Vagina (tissue), 2 donors: ENCODE measurements around the gene ARID1B. TPM values are rescaled to one million over a fixed set of nuclear protein-coding genes. Genes with fewer than 3 reads are reported as not detected.
A peak's percentile ranks its signal among the peaks of the same experiment; 100 is the strongest.

Experiments
- DNase-seq, 2 donors: peaks; one replicate each; pipeline ENCODE4 v3.0.0-alpha.2; 2017; ENCODE audit errors: extremely low spot score in 2 of 2
- H3K27ac ChIP-seq: fragments of 200-600 bp; sonication (generic); one replicate; pipeline ENCODE4 v1.5.1; 2019
- H3K27me3 ChIP-seq: fragments of 200-600 bp; sonication (generic); one replicate; pipeline ENCODE4 v1.5.1; 2019
- H3K36me3 ChIP-seq, 2 donors: fragments of 200-600 bp; sonication (generic); one replicate each; pipeline ENCODE4 v1.5.1; 2017 to 2019
- H3K4me1 ChIP-seq: fragments of 200-600 bp; sonication (generic); one replicate; pipeline ENCODE4 v1.5.1; 2019
- H3K4me3 ChIP-seq, 2 donors: fragments of 200-600 bp; sonication (generic); 1 replicate in 1 of 2; 2 replicates in 1 of 2; pipeline ENCODE4 v1.5.1; 2016 to 2019
- H3K9me3 ChIP-seq: fragments of 200-600 bp; sonication (generic); one replicate; pipeline ENCODE4 v1.5.1; 2019
- POLR2A ChIP-seq, 2 donors: fragments of 450-650 bp; IDR thresholded peaks; one replicate each; pipeline ENCODE4 v1.6.1; 2017; ENCODE audit warnings: antibody characterized with exemption in 2 of 2, mild to moderate bottlenecking in 2 of 2, moderate library complexity in 2 of 2
- POLR2AphosphoS5 ChIP-seq, 2 donors: sonication (generic); formaldehyde crosslinking; IDR thresholded peaks; one replicate each; pipeline ENCODE4 v1.9.0; 2017; ENCODE audit warnings: antibody characterized with exemption in 2 of 2, mild to moderate bottlenecking in 2 of 2, low read depth in 1 of 2; ENCODE audit not compliant: insufficient read depth in 1 of 2
- intact Hi-C: fragments of 100-400 bp; cut with DNase I; formaldehyde crosslinking; loops from one replicate; pipeline ENCODE4 v1.15.1; 2023
- total RNA-seq: library from RNA; depleted of rRNA; stranded (reverse); fragments of >200 nt; gene quantifications from one replicate; pipeline ENCODE4 v1.2.3, GENCODE V29; 2016
- TF ChIP-seq, protein P1 (sequence below), 3 experiments: fragments of 450-650 bp in 2 of 3; fragments of 200-600 bp in 1 of 3; sonication (generic) in 1 of 3; IDR thresholded peaks; one replicate each; pipeline ENCODE4 v1.5.1; 2017 to 2019; ENCODE audit warnings: antibody characterized with exemption in 3 of 3, mild to moderate bottlenecking in 2 of 3, moderate library complexity in 2 of 3

ARID1B gene
- total RNA-seq, 1 donor from 2014 or later: 141 TPM

DNA sequence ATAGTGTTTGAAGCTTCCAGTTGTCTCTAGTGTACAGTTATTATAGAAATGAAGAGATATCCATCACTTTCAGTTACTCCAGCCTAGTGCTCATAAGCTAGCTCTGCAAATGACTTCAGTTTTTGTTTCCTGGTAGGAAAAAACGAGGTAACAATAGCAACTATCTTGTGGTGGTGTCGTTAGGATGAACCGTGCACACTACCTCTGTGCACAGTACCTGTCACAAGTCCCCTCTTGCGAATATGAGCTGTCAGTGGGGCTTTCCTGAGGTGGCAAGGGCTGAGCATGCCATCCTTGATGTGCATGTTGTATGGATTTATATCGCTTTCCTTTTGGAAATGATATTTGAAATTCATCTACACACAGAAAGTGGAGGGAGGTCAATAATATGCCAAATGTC is 151.8 kb downstream of the ARID1B start:
- H3K4me1 ChIP-seq: peaks cover 69% of the 10 kb centered on the region
- H3K27me3 ChIP-seq: no peaks in the 10 kb centered on the region
- H3K36me3 ChIP-seq: no peaks in the 10 kb centered on the region
- H3K4me3 ChIP-seq: no peak overlapping the region
- intact Hi-C loops: no loop called here
- no peak for TF ChIP-seq POLR2AphosphoS5 (IDR thresholded peaks at IDR 0.05; ENCODE audit: insufficient read depth in 1 of 2, low read depth in 1 of 2)
- TF ChIP-seq POLR2A (IDR thresholded peaks at IDR 0.05): no peak
- TF ChIP-seq, protein P1, sequence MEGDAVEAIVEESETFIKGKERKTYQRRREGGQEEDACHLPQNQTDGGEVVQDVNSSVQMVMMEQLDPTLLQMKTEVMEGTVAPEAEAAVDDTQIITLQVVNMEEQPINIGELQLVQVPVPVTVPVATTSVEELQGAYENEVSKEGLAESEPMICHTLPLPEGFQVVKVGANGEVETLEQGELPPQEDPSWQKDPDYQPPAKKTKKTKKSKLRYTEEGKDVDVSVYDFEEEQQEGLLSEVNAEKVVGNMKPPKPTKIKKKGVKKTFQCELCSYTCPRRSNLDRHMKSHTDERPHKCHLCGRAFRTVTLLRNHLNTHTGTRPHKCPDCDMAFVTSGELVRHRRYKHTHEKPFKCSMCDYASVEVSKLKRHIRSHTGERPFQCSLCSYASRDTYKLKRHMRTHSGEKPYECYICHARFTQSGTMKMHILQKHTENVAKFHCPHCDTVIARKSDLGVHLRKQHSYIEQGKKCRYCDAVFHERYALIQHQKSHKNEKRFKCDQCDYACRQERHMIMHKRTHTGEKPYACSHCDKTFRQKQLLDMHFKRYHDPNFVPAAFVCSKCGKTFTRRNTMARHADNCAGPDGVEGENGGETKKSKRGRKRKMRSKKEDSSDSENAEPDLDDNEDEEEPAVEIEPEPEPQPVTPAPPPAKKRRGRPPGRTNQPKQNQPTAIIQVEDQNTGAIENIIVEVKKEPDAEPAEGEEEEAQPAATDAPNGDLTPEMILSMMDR (IDR thresholded peaks at IDR 0.05): no peak
- no peaks in the 10 kb centered on the region for H3K9me3 ChIP-seq
- no peak for DNase-seq
- H3K27ac ChIP-seq: no peak overlapping the region

DNA sequence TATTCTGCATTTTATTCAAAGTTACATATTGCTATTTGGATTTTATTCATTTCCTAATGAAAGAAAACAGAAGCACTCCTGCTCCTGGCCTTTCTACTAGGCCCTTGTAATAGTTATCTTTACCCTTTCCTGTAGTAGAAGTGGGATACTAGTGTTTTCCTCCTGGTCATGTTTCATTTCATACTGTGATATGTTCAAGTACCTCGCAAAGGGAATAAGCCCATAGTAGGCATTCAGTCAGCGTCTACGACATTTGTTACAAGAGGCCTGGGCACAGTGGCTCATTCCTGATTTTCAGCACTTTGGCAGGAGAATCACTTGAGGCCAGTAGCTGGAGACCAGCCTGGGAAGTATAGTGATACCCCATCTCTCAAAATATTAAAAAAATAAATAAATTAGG is 154.1 kb downstream of the ARID1B start:
- Histone ChIP-seq H3K4me1 (peaks cover 52% of the 10 kb centered on the region), H3K27me3 (no peaks in the 10 kb centered on the region), H3K27ac (no peak overlapping the region), H3K36me3 (no peaks in the 10 kb centered on the region), H3K9me3 (no peaks in the 10 kb centered on the region), H3K4me3 (no peak overlapping the region)
- intact Hi-C loops: no loop called here
- DNase-seq: no peak
- TF ChIP-seq POLR2AphosphoS5 (IDR thresholded peaks at IDR 0.05; ENCODE audit: insufficient read depth in 1 of 2, low read depth in 1 of 2) (no peak), POLR2A (IDR thresholded peaks at IDR 0.05) (no peak)
- TF ChIP-seq, protein P1 (IDR thresholded peaks at IDR 0.05): no peak

DNA sequence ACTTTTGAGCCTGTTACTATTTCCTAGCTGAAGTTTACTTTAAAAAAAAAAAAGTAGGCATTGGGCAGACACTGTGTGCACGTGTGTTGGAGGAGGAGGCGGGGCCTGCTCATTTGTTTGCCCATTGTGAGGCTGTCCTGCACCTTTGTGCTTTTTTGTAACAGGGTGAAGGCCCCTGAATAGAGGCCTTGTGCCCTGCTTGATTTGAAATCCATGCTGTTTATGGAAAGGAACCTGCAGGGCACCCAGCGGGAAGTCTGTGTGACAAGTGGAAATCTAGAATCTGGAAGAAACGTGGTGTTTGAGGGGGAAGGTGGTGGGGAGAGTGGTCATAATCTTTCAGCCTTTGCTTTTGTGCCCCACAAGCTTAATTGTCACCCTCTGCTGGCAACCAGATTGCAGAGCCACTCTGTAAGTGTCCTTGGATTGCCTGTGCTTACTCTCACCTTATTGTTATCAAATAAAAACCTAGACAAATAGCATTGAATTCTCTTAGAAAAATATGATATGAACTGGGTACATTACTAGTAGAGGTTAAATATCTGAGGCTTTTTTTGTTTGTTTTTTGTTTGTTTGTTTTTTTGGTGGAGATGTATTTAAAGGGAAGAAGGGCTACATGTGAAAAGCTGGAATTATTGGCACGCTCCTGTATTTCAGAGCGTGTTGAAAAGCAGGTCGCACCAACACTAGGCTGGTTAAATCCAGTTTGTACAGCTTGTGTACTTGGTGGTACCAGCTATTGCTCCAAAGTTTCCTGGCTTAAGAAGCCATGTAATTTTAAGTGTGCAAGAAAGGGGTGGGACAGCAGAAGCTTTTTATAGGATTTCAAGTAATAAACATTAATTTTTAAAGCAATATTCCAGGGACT is 156.3 kb downstream of the ARID1B start:
- Histone ChIP-seq H3K27me3 (no peaks in the 10 kb centered on the region), H3K4me3 (no peak overlapping the region), H3K4me1 (peaks cover 31% of the 10 kb centered on the region), H3K36me3 (no peaks in the 10 kb centered on the region), H3K9me3 (no peaks in the 10 kb centered on the region), H3K27ac (no peak overlapping the region)
- TF ChIP-seq POLR2A (IDR thresholded peaks at IDR 0.05) (no peak), POLR2AphosphoS5 (IDR thresholded peaks at IDR 0.05; ENCODE audit: insufficient read depth in 1 of 2, low read depth in 1 of 2) (peak in 1 of 2 donors; percentile 52)
- no peak for DNase-seq
- intact Hi-C loops: no loop called here

- no peak overlapping the region for H3K27ac ChIP-seq
- TF ChIP-seq POLR2A (IDR thresholded peaks at IDR 0.05): no peak
- no peak for TF ChIP-seq POLR2AphosphoS5 (IDR thresholded peaks at IDR 0.05; ENCODE audit: insufficient read depth in 1 of 2, low read depth in 1 of 2)
- TF ChIP-seq, protein P1 (IDR thresholded peaks at IDR 0.05): no peak
- peaks cover 31% of the 10 kb centered on the region for H3K4me1 ChIP-seq
- intact Hi-C loops: no loop called here
- H3K27me3 ChIP-seq: no peaks in the 10 kb centered on the region
- H3K4me3 ChIP-seq: no peak overlapping the region
- H3K36me3 ChIP-seq: no peaks in the 10 kb centered on the region
- H3K9me3 ChIP-seq: no peaks in the 10 kb centered on the region
- DNase-seq: no peak
Measured at GRCh38 chr6:156934069-156934460, 156.9 kb downstream of the ARID1B start.

DNA sequence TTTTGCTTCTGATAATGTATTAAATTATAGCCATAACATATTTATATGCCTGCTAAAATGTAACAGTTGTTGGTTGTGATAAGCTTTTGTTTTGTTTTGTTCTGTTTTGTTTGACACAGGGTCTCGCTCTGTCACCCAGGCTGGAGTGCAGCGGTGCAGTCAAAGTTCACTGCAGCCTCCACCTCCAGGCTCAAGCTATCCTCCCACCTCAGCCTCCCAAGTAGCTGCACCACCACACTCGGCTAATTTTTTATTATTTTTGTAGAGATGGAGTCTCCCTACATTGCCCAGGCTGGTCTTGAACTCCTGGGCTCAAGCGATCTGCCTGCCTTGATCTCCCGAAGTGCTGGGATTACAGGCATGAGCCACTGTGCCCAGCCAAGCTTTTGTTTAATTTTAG is 157.8 kb downstream of the ARID1B start:
- H3K4me3 ChIP-seq: no peak overlapping the region
- TF ChIP-seq POLR2A (IDR thresholded peaks at IDR 0.05) (no peak), POLR2AphosphoS5 (IDR thresholded peaks at IDR 0.05; ENCODE audit: insufficient read depth in 1 of 2, low read depth in 1 of 2) (no peak)
- TF ChIP-seq, protein P1 (IDR thresholded peaks at IDR 0.05): no peak
- no peaks in the 10 kb centered on the region for H3K27me3 ChIP-seq
- intact Hi-C loops: no loop called here
- no peak overlapping the region for H3K27ac ChIP-seq
- H3K36me3 ChIP-seq: no peaks in the 10 kb centered on the region
- no peaks in the 10 kb centered on the region for H3K9me3 ChIP-seq
- H3K4me1 ChIP-seq: peaks cover 40% of the 10 kb centered on the region
- DNase-seq: no peak
